OCI-LY3 (cell line): ENCODE results near the gene FOXJ2.

Source experiments
- H2AFZ ChIP-seq: fragments of 200-600, 300-600 bp; shearing (Covaris generic); 2 replicates; pipeline ENCODE4 v1.6.0; 2014; ENCODE audit warnings: antibody characterized with exemption, low read depth, low read length
- H3K27ac ChIP-seq: fragments of 200-600, 300-600 bp; sonication (generic); 2 replicates; pipeline ENCODE4 v1.5.1; 2014; ENCODE audit warnings: mild to moderate bottlenecking, low read length, moderate library complexity, mixed read lengths
- H3K27me3 ChIP-seq: fragments of 200-600, 300-600 bp; sonication (generic); 2 replicates; pipeline ENCODE4 v1.6.1; 2014; ENCODE audit warnings: low read depth, low read length, mixed read lengths
- H3K36me3 ChIP-seq: fragments of 200-600, 300-600 bp; sonication (generic); replicated peaks from 2 replicates; pipeline ENCODE3; 2014; ENCODE audit warnings: low read depth, low read length, mixed read lengths
- H3K4me1 ChIP-seq: fragments of 300-600, 200-600 bp; sonication (generic); 2 replicates; pipeline ENCODE4 v1.6.1; 2014; ENCODE audit warnings: low read length, mixed read lengths
- H3K4me2 ChIP-seq: fragments of 200-600, 300-600 bp; sonication (generic); 2 replicates; pipeline ENCODE4 v1.6.1; 2014; ENCODE audit warnings: low read length, mixed read lengths
- H3K4me3 ChIP-seq: fragments of 300-600, 200-600 bp; sonication (generic); 2 replicates; pipeline ENCODE4 v1.5.1; 2014; ENCODE audit warnings: antibody characterized with exemption, mild to moderate bottlenecking, low read length, moderate library complexity
- H3K79me2 ChIP-seq: fragments of 300-600, 200-600 bp; shearing (Covaris generic); 2 replicates; pipeline ENCODE4 v1.6.1; 2014; ENCODE audit warnings: mild to moderate bottlenecking, low read length, mixed read lengths
- H3K9ac ChIP-seq: fragments of 300-600, 200-600 bp; shearing (Covaris generic); 2 replicates; pipeline ENCODE4 v1.6.0; 2014; ENCODE audit warnings: mild to moderate bottlenecking, low read length, moderate library complexity
- H3K9me3 ChIP-seq: fragments of 200-600, 300-600 bp; shearing (Covaris generic); 2 replicates; pipeline ENCODE4 v1.6.1; 2014; ENCODE audit warnings: low read length, mixed read lengths; ENCODE audit not compliant: insufficient read depth
- H4K20me1 ChIP-seq: fragments of 200-600, 300-600 bp; sonication (generic); 2 replicates; pipeline ENCODE4 v1.6.1; 2016; ENCODE audit warnings: low read length, mixed read lengths; ENCODE audit not compliant: insufficient read depth
- EZH2phosphoT487 ChIP-seq: fragments of 200-600 bp; shearing (Covaris generic); IDR thresholded peaks from 2 replicates; pipeline ENCODE4 v1.6.1; 2018; ENCODE audit warnings: antibody characterized with exemption, mixed run types, low read depth
- TF ChIP-seq, protein P1 (sequence below): fragments of 200-600, 300-600 bp; sonication (generic); IDR thresholded peaks from 2 replicates; pipeline ENCODE4 v1.5.1; 2014; ENCODE audit warnings: antibody characterized with exemption, low read length, low read depth

FOXJ2 gene

DNA sequence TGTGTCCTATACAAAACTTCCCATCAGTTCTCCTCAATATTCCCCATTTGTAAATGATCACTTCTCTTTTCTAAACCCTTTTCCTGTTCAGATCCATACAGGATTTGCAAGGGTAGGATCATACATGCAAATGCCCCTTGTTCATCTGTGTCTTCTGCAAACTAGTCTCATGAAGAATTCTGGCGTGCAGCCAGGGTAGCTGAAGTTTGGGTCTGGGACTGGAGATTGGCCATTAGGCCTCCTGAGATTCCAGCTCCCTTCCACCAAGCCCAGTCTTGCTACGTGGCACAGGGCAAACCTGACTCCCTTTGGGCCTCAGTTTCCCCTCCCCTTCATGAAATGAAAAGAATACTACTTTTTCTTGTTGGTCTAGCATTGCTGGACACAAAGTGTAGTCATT, 22.3 kb downstream of the FOXJ2 start:
- Histone ChIP-seq H3K27me3 (no peaks in the 10 kb centered on the region), H3K4me3 (no peak overlapping the region), H2AFZ (no peak overlapping the region), H3K9me3 (no peaks in the 10 kb centered on the region), H3K36me3 (peaks cover 17% of the 10 kb centered on the region), H3K27ac (no peak overlapping the region), H3K4me2 (no peak overlapping the region), H3K9ac (no peak overlapping the region), H4K20me1 (no peaks in the 10 kb centered on the region), H3K79me2 (no peaks in the 10 kb centered on the region), H3K4me1 (peaks cover 11% of the 10 kb centered on the region)
- TF ChIP-seq, protein P1, sequence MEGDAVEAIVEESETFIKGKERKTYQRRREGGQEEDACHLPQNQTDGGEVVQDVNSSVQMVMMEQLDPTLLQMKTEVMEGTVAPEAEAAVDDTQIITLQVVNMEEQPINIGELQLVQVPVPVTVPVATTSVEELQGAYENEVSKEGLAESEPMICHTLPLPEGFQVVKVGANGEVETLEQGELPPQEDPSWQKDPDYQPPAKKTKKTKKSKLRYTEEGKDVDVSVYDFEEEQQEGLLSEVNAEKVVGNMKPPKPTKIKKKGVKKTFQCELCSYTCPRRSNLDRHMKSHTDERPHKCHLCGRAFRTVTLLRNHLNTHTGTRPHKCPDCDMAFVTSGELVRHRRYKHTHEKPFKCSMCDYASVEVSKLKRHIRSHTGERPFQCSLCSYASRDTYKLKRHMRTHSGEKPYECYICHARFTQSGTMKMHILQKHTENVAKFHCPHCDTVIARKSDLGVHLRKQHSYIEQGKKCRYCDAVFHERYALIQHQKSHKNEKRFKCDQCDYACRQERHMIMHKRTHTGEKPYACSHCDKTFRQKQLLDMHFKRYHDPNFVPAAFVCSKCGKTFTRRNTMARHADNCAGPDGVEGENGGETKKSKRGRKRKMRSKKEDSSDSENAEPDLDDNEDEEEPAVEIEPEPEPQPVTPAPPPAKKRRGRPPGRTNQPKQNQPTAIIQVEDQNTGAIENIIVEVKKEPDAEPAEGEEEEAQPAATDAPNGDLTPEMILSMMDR = no peak
- TF ChIP-seq EZH2phosphoT487 = no peak

DNA sequence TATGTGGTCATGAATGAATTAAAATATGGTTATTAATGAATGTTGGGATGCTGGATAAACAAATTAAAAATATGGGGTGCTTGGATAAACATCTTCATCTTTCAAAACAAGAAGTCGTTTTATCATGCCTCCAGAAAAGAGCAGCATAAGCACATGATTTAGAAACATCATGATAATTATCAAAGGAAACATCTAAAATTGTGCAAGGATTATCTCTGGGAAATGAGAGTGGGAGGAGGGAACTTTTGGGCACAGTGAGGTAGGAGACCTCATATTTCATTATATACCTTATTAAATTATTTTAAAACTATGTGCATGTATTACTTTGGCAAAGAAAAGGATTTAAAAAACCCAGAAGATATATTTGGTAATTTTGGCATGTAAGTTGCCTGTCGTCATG, 24.8 kb downstream of the FOXJ2 start:
- no peak overlapping the region for H3K4me3 ChIP-seq
- TF ChIP-seq, protein P1 = no peak
- TF ChIP-seq EZH2phosphoT487 = no peak
- H3K9me3 ChIP-seq = no peaks in the 10 kb centered on the region
- H3K36me3 ChIP-seq = peaks cover 10% of the 10 kb centered on the region
- H3K4me2 ChIP-seq = no peak overlapping the region
- no peaks in the 10 kb centered on the region for H4K20me1 ChIP-seq
- H2AFZ ChIP-seq = no peak overlapping the region
- no peaks in the 10 kb centered on the region for H3K27me3 ChIP-seq
- H3K9ac ChIP-seq = no peak overlapping the region
- no peak overlapping the region for H3K27ac ChIP-seq
- no peaks in the 10 kb centered on the region for H3K79me2 ChIP-seq
- H3K4me1 ChIP-seq = peaks cover 5% of the 10 kb centered on the region

GRCh38 chr12:8057839-8058238, 25.3 kb downstream of the FOXJ2 start:
- Histone ChIP-seq H3K27ac (no peak overlapping the region), H3K9ac (no peak overlapping the region)

GRCh38 chr12:8058506-8058905, 26.0 kb downstream of the FOXJ2 start:
- Histone ChIP-seq H3K9ac (no peak overlapping the region), H4K20me1 (no peaks in the 10 kb centered on the region), H3K4me1 (peaks cover 5% of the 10 kb centered on the region), H3K36me3 (peaks cover 3% of the 10 kb centered on the region), H3K9me3 (no peaks in the 10 kb centered on the region), H3K4me3 (no peak overlapping the region), H3K4me2 (no peak overlapping the region), H3K79me2 (no peaks in the 10 kb centered on the region), H3K27me3 (no peaks in the 10 kb centered on the region), H2AFZ (no peak overlapping the region), H3K27ac (no peak overlapping the region)
- TF ChIP-seq EZH2phosphoT487 = no peak
- TF ChIP-seq, protein P1 = no peak

More at GRCh38 chr12:8057839-8058238, 25.3 kb downstream of the FOXJ2 start:
- Histone ChIP-seq H3K9me3 (no peaks in the 10 kb centered on the region), H3K4me2 (no peak overlapping the region), H3K27me3 (no peaks in the 10 kb centered on the region), H3K4me1 (peaks cover 5% of the 10 kb centered on the region), H4K20me1 (no peaks in the 10 kb centered on the region), H3K79me2 (no peaks in the 10 kb centered on the region), H3K36me3 (peaks cover 6% of the 10 kb centered on the region), H2AFZ (no peak overlapping the region), H3K4me3 (no peak overlapping the region)
- TF ChIP-seq, protein P1 = no peak
- TF ChIP-seq EZH2phosphoT487 = no peak
